Activated naive CD4-positive, alpha-beta T cell treated with anti-CD3 and anti-CD28 coated beads, Interleukin-2, amount 50 U/mL, for 16 hours (primary cell): ENCODE measurements around the gene MYO5B.
"Not testable (repeated sequence)": the region's sequence is repeated elsewhere in the genome, so short reads cannot be mapped to it uniquely, and the experiment has no call there.

Source experiments
- DNase-seq: peaks from one replicate; pipeline ENCODE4 v3.0.0-alpha.2; 2020

The MYO5B gene

GRCh38 chr18:49846718-49847470 lies 348.1 kb downstream of the MYO5B start:
- no peak for DNase-seq

- DNase-seq = no peak
Measured at GRCh38 chr18:49846361-49846662, 348.6 kb downstream of the MYO5B start.

- DNase-seq = no peak
Measured at GRCh38 chr18:49845629-49846360, 349.2 kb downstream of the MYO5B start.

GRCh38 chr18:49844903-49845302 lies 350.0 kb downstream of the MYO5B start:
- no peak for DNase-seq

- no peak for DNase-seq
Measured at GRCh38 chr18:49843778-49844625, 350.9 kb downstream of the MYO5B start.

- DNase-seq = no peak
Measured at GRCh38 chr18:49843131-49843530, 351.8 kb downstream of the MYO5B start.

GRCh38 chr18:49842656-49843055 lies 352.3 kb downstream of the MYO5B start:
- DNase-seq = no peak

GRCh38 chr18:49841236-49842217 lies 353.4 kb downstream of the MYO5B start:
- DNase-seq = no peak

GRCh38 chr18:49839012-49839411 lies 355.9 kb downstream of the MYO5B start:
- DNase-seq = no peak

- DNase-seq = no peak
Measured at GRCh38 chr18:49838381-49838780, 356.6 kb downstream of the MYO5B start.

GRCh38 chr18:49837889-49838288 lies 357.1 kb downstream of the MYO5B start:
- DNase-seq = no peak

- not testable (repeated sequence) for DNase-seq
Measured at GRCh38 chr18:49837316-49837835, 357.6 kb downstream of the MYO5B start.

- no peak for DNase-seq
Measured at GRCh38 chr18:49835405-49835804, 359.5 kb downstream of the MYO5B start.

- DNase-seq = no peak
Measured at GRCh38 chr18:49834258-49834657, 360.7 kb downstream of the MYO5B start.

GRCh38 chr18:49833814-49834213 lies 361.1 kb downstream of the MYO5B start:
- no peak for DNase-seq

GRCh38 chr18:49832221-49832647 lies 362.7 kb downstream of the MYO5B start:
- DNase-seq = no peak

GRCh38 chr18:49827996-49828395 lies 367.0 kb downstream of the MYO5B start:
- no peak for DNase-seq

GRCh38 chr18:49819823-49820671 lies 374.9 kb downstream of the MYO5B start:
- no peak for DNase-seq

GRCh38 chr18:49819071-49819662 lies 375.8 kb downstream of the MYO5B start:
- DNase-seq = no peak

GRCh38 chr18:49817947-49818346 lies 377.0 kb downstream of the MYO5B start:
- no peak for DNase-seq

- no peak for DNase-seq
Measured at GRCh38 chr18:49815927-49816326, 379.0 kb downstream of the MYO5B start.
